Cerebellar nuclear complex (tissue), 1 donor: ENCODE measurements around the gene RSAD2.
A peak's percentile ranks its signal among the peaks of the same experiment; 100 is the strongest.

Source experiments
- DNase-seq, 2 experiments: peaks; one replicate each; lab custom pipeline; 2025; lab: John Stamatoyannopoulos, UW

RSAD2 gene

DNA sequence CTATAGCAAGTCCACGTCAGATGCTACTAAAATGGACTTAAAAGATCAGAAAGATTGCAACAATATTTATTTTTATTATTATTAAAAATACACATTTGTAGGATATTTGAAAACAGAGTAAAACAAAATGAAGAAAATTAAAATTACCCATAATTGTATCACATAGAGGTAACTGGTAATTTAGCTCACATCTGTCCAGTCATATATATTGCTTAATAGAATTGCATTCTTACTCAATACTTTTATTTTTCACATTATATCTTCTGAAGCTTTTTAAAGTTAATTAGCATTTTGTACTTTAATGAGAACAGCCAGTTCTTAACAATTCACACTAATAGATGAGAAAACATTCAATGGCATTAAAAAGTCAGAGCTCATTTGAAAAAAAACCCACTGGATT is 28.1 kb downstream of the RSAD2 start:
- DNase-seq = no peak

DNA sequence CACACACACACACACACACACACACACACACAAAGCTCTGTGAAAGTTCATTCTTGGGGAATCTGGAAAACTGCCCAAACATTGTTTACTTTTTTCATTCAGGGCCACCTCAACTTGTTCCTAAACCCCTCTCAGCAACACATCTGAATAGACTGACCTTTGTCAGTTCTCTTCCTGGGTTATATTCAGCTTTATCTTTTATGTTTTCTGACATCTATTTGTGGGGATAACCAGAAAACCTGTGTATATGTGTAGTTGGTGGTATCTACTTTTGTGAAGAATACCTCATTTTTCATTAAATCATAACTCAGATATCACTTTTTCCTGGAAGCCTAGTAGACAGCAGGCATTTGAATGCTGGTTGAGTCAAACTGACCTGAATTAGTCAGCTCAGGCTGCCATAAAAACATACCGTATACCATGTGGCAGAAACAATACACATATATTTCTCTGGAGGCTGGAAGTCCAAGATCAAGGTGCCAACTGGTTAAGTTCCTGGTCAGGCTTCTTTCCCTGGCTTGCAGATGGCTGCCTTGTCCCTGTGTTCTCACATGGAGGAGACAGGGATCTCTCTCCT is 28.7 kb downstream of the RSAD2 start:
- DNase-seq = no peak

DNA sequence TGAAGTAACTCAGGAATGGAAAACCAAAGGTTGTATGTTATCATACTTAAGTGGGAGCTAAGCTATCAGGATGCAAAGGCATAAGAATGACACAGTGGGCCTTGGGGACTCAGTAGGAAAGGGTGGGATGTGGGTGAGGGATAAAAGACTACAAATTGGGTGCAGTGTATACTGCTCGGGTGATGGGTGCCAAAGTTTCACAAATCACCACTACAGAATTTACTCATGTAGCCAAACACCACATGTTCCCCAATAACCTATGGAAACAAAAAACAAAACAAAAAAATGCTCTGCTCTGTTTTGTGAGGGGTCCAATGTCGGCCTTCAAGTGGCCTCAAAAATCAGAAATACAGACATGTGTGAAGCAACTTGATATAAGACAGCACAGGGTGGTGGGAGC is 30.7 kb downstream of the RSAD2 start:
- DNase-seq = no peak

DNA sequence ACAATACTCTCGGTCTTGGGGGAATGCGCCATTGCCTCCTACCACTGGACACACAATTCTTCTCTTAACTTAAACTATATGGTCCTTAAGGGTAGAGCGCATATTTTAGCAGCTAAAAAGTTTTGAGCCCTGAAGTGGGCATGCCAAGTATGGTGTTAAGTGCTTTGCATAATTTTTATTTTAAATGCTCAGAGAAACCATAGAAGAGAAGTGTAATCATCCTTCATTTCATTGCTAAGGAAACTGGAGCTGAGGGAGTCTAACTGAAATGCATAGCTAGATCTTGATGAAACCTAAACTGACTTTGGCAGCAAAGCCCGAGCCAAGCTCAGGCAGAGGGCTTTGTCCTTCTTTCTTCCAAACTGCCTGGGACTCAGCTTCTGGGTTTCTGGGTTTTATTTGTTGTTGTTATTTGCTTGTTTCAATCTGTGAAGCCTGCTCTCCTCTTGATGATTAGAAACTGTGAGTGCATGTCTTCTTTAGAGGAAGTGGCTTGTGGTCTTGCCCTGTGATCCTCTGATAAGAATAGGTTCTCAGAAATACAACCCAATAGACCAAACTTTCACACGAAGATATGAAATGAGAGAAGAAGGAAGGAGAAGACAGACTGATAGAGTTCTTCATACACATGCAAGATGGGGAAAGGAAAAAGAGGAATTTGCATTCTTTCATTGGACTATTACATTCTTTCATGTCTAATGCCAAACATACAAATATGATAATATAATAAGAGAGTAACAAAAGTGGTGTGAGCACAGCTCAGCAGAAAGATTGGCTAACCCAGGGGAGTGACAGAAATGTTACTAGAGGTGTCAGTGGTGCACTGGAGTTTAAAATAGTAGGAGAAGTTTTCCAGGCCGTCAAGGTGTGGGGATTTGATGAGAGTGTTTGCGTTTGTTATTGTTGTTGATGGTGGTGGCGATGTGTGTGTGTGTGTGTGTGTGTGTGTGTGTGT is 32.1 kb downstream of the RSAD2 start:
- DNase-seq = no peak

DNA sequence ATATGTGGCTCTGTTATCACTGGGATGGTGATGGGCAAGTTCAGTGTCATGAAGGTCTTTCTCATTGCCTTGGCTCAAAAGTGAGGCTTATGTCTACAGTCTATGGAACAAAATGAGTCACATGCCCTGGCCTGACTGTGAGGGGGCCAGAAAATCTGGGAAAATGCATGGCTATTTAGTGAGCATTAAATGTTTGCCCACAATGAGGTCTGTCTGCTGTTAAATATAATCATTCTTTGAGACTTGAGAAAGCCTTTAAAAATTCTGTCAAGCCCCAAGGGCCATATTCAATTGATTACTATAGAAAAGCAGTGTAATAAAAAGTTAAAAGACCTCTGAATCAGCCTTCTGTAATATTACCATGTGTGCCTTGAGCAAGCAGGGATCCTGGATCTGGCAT is 34.1 kb downstream of the RSAD2 start:
- no peak for DNase-seq

DNA sequence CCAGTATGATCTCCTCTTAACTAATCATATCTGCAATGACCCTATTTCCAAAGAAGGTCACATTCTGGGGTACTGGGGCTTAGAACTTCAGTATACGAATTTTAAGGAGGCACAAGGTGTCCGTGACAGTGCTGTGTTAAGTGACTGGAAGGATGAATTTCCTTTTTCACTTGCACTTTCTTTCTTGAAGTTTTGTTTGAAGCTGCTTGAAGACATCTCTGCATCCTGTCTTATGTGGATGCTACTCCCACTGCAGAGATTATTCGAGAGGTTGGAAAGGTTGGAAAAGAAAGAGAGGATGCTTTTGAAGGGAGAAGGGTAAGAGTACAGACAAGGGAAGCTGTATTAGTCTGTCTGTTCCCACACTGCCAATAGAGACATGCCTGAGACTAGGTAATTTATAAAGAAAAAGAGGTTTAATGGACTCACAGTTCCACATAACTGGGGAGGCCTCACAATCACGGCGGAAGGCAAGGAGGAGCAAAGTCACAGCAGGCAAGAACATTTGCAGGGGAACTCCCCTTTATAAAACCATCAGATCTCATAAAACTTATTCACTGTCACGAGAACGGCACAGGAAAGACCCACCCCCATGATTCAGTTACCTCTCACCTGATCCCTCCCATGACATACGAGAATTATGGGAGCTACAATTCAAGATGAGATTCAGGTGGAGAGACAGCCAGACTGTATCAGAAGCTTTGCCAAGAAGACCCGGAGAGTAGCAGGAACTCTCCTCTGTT is 36.0 kb downstream of the RSAD2 start:
- DNase-seq = no peak

DNA sequence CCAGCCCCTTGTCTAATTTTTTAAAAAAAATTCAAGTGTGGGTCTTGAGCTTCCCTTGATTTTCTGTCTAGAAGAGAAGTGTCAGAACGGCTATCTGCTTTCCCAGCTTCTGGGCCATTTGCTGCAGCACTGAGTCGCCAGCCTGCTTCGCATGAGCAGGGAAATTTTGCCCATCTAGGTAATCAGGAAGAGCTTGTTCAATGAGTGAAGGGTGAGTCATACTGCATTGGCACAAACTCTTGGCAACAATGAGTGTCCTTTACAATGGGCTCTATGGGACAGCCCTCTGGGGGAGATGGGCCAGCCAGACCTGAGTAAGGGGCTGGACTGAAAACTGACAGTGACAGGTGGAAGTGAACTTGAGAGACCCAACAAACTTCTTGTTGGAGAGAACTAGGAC is 37.3 kb downstream of the RSAD2 start:
- DNase-seq = no peak

DNA sequence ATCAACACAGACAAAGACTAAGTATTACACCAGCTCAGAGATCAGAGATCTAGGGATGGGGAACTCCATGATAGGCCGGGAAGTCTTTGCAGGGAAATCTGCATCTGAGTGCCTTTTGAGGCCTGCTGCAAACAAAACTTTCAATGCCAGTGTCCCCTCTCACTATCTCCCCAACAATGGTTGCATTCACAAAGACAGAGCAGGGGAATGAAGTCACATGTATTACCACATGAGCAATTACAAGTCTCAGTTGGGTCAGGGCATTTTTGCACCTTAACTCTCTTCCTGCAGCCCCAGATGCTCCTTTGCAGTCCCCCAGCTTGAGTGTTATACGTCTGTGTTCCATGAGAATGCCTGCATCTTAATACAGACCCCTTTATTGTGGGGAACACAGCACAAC is 37.8 kb downstream of the RSAD2 start:
- no peak for DNase-seq

DNA sequence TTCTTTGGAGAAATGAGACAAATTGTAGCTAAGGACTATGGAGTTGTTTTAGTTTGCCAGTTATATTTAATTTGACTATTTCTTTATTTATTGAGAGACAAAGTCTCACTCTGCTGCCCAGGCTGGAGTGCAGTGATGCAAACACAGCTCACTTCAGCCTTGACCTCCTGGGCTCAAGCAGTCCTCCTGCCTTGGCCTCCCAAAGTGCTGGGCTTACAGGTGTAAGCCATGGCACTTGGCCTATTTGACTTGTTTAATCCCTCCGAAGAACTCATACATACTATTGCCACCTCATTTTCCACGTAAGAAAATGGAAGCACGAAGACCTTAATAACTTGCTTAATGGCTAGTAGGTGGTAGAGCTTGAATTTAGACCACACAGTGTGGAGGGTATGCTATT is 38.6 kb downstream of the RSAD2 start:
- DNase-seq = no peak

DNA sequence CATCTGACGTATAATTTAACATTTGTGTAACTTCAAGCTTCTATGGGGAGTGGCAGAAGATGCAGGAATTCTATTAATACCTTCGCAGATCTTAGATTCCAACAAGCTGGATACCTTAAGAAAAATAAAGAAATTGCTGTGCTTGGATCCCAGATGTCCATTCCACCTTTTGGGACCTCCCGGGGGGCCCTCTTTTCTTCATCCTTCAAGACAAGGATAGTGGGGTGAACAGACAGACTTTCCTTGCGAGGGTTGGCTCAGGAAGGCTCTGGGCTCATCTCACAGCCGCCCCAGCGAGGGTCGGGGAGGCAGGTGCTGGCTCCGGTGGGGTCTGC is 39.1 kb downstream of the RSAD2 start:
- no peak for DNase-seq

DNA sequence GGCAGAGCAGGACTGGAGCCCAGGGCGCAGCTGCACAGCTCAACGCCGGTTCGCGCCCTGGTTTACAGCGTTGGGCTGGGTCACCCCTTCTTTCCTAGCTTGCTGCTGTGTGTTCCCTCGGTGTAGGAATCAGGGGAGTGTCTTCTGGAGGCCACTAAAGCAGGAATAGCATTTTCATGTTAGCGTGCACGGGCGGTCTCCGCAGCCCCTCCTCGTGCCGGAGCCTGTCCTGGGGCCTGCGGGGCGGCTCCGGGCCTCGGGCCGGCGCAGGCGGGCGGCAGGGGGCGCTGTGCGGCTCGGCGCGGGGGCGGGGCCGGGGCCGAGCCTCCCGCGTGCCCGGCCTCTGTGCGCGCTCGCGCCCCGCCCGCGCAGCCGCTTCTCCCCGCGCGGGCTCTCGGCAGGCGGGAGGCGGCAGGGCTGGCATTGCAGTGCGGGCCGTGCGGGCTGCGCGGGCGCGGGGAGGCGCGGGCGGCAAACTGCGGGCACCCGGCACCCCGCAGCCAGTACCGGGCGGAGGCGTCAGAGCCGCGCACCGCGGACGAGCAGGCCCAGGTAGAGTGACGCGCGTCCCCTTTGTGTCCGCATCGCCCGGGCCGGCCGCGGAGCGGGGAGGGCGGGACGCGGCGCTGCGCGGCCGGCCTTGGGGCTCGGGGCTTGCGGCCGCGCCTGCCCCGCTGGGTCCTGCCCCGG is 39.6 kb downstream of the RSAD2 start, which contains the start of gene RNF144A:
Gene RNF144A, plus strand, starts transcription at position 342 of the 690 bp plus-strand sequence. CDS start 79,515 bp downstream, outside the sequence.
- DNase-seq = no peak

DNA sequence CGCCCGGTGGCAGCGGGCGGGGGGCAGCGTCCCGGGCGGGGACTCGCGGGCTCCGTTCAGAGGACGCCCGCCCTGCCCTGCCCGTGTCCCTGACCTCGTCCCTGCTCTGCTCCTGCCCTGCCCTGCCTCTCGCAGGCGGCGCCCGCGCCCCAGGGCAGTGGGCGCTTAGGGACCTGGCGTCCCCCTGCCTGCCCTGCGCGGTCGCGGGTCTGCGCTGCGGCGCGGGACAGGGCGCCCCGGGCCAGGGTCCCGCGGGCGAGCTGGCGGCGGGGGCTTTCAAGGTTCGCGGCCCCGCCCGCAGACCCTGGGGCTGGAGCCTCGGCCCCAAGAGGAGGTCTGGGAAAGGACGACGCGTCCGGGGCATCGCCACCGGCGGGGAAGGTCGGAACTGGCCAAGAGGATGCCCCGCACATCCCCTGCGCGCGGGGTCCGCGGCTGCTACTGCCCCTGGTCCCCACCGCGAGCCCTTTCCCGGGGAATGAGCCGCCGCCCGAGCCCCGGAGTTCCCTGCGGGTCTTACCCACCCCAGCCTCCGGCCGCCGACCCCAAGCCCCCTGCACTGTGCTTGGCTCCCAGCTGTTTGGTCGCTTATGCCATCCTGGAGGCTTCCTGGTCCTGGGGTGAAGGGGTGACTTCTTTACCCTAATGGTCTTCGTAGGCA is 40.3 kb downstream of the RSAD2 start:
- no peak for DNase-seq

DNA sequence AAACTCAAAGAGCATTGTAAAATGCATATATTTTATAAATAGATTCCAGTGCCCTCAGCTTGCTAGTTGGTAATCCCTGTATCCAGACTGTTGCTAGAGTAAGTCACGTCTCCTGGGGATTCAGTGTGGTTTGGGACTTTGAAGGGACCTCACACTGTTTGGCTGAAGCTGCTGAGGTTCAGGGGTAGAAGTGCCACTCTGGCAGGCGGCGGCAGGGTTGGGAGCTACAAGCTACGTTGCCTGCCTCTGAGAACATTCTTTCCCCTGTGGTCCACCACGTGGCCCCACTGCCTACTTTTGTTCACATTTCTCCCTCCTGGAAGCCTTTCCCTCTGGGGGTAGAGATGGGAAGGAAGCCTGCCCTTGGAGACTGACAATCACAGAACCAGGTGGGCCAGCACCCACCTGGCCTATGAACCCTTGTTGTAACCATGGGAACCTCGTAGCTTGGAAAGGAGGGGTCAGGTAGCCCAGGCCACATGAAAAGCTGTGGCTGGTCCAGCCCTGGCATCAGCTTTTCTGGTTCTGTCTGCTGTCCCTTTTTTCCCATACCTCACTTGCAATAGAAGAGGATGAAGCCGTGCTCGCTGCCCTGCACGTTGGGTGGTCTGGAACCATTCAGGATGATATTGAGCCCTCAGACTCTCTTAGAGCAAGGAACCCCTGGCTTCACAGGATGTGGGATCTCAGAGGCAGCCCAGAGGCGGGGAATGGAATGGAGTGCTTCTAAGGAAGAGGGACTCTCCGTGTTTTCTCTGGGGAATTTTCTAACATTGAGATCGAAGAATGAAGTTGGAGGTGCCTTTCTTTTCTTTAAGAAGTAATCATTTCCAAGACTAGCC is 42.5 kb downstream of the RSAD2 start:
- no peak for DNase-seq

DNA sequence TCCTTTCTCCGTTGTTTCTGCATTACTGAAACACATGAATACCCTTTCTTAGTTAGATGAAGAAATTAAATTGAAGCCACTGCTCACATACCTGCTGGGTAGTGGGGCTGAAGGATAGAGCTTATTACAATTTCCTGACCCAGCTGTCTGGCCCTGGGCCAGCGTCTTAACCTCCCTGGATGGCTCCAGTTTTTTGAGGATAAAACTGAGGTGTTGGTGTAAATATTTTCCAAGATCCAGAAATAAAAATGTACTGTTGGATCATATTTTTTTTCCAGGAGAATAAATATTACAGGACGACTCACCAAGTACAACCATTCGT is 43.1 kb downstream of the RSAD2 start:
- DNase-seq = no peak

DNA sequence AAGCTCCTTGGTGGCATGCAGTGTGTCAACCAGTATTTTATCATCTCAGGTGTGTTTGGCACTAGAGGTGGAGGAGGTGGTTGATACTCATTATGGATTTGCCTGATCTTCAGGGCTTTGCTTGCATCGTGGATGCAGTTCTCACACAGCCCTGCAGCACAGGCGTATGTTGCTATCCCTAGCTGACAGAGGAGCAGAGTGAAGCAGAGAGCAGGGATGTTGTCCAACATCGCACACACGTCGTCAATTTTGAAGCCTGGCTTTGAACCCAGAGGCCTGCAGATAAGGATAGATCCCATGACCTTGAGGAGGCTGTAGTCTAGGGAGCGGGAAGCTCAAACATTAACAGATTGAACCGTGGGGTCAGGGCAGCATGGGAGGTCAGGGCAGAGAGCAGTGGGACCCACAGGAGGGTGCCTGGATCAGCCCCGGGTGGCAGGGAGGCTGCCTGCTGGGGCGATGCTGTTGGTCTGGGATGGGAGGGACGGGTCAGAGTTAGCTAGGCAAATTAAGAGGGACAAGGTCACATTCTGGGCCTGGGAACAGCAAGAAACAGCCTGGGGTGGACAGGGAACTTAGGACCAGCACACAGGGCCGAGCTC is 43.8 kb downstream of the RSAD2 start:
- DNase-seq = no peak

DNA sequence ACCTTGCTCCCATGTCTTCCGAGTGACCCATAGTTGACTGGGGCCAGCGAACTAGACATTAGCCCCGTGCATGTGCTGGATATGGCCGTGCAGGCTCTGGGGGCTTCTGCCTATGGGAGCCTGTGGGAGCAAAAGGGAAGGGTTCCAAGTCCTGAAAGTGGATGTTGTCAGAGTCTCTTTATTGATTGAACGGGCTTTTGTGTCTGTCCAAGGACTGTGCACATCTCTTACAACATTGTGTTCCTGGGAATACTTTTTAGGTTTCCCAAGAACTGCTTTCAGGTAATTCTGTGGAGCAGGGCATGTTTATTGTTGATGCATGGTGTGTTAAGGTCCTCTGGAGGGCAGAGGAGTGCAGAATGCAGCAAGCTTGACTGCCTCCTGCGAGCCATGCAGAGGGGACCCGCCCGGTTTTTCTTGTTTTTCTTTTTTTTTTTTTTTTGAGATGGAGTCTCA is 44.7 kb downstream of the RSAD2 start:
- no peak for DNase-seq

DNA sequence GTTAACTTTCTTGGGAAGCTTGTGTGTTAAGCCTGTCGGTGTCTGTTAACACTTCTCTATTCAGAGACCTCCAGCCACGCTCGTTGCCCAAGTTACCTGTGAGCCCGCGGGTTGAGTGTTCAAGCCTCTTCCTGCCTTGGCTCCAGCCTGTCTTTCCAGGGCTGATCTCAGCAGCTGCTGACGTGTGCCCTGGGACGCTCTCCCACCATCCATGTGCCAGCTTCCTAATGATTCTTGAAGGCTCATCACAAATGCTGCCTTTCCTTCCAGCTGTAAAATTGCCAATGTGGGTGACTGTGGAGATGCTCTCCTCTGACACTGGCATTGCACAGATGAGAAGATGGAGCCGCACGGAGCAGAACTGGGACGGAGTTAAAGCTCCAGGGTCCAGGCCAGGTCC is 45.7 kb downstream of the RSAD2 start:
- peak in 1 of 2 experiments; percentile 57 for DNase-seq

DNA sequence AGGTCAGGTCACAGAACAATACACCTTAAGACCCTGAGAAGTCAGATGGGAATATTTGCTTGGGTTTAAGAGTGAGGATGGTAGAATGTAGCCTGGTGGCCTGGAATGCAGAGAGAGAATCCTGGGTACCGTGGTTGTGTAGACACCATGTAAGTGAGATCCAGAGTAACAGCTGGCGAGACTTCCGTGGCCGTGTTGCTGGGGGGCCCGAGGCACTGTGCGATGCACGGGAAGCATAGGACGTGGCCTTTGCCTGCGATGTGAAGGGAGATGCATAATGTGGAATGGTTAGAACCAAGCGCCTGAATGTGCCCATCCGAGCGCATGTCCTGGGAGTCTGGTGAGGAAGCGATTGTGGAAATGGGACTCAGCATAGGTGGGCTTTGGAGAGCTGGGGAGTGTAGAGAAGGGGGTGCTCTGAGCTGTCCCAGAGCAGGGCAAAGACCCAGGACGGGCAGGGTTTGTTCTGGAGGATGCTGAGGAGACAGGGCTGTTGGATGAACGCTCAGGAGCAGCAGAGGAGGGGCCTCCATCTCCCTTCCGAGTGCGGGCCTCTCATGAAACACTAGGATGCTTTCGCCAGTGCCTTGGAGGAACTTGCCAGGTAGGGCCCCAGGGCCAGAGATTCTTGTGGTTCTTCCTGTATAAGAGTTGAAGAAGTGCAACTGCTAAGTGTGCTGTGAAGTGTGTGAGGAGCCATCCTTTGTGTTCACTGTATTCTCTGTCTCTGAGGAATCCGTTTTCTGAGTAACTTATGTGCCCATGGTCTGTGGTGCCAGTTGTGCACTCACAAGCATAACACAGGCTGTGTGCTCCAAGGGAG is 46.7 kb downstream of the RSAD2 start:
- DNase-seq = no peak

DNA sequence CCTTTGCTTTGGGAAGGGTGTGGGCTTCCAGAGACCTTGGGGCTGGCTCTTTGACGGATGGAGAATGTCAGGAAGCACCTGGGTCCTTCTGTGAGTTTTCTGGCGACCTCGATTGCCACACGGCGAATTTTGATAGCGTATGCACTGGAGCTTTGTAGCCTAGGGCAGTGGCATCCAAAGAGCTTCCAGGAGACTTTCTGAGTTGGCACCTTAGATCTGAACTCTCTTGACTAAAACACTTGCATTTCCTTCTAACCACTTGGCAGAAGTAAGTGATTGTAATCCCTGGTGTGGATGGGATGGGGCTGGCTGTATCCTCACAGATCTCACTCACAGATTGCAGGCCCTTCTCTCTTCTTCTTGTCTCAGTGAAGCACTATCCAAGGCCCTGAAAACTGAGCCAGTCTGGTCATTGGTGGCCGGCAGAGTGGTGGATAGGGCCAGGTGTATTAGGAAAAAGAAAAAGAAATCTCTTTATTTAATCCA is 47.4 kb downstream of the RSAD2 start:
- DNase-seq = no peak
